ENCODE results near the gene CEACAM19. TPM values are rescaled to one million over a fixed set of nuclear protein-coding genes. Genes with fewer than 3 reads are reported as not detected.

Gene CEACAM19
- total and polyA plus RNA-seq, 2 donors (not counting 1 experiment from before 2014, with no cell fraction given), result 7.8 to 9.9 TPM

GRCh38 chr19:44684892-44685863, 13.9 kb downstream of the CEACAM19 start:
- peaks cover 5% of the 10 kb centered on the region for H3K4me1 ChIP-seq (ENCODE audit: control insufficient read depth, extremely low read depth, insufficient read depth, low read length)
- no peaks in the 10 kb centered on the region for H3K79me2 ChIP-seq (ENCODE audit: control insufficient read depth, insufficient read depth, low read length)
- H3K27me3 ChIP-seq (ENCODE audit: control insufficient read depth, insufficient read depth, low read length), result no peaks in the 10 kb centered on the region
- no peaks in the 10 kb centered on the region for H4K20me1 ChIP-seq (ENCODE audit: control insufficient read depth, extremely low read depth, insufficient read depth, low read length)
- peak overlapping the region; percentile 48 for H3K4me2 ChIP-seq (ENCODE audit: extremely low read depth, insufficient read depth, low read length)
- H2AFZ ChIP-seq (ENCODE audit: low read length), result peak overlapping the region; percentile 15
- no peak overlapping the region for H3K9ac ChIP-seq (ENCODE audit: insufficient read depth, low read length)
- no peak for TF ChIP-seq EZH2 (IDR thresholded peaks at IDR 0.05; ENCODE audit: low read length, missing control alignments)
- TF ChIP-seq, protein P1, sequence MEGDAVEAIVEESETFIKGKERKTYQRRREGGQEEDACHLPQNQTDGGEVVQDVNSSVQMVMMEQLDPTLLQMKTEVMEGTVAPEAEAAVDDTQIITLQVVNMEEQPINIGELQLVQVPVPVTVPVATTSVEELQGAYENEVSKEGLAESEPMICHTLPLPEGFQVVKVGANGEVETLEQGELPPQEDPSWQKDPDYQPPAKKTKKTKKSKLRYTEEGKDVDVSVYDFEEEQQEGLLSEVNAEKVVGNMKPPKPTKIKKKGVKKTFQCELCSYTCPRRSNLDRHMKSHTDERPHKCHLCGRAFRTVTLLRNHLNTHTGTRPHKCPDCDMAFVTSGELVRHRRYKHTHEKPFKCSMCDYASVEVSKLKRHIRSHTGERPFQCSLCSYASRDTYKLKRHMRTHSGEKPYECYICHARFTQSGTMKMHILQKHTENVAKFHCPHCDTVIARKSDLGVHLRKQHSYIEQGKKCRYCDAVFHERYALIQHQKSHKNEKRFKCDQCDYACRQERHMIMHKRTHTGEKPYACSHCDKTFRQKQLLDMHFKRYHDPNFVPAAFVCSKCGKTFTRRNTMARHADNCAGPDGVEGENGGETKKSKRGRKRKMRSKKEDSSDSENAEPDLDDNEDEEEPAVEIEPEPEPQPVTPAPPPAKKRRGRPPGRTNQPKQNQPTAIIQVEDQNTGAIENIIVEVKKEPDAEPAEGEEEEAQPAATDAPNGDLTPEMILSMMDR (conservative IDR thresholded peaks at IDR 0.05 in 1 of 2, IDR thresholded peaks at IDR 0.05 in 1 of 2; ENCODE audit: low read depth in 1 of 2, low read length in 2 of 2), result no peak
- peak; percentile 77 to 96 for DNase-seq (ENCODE audit: low read depth in 2 of 2)
- no peaks in the 10 kb centered on the region for H3K9me3 ChIP-seq (ENCODE audit: control insufficient read depth, insufficient read depth, low read depth, low read length)
- no peak overlapping the region for H3K4me3 ChIP-seq (replicated peaks in 1 of 4; ENCODE audit: control extremely low read depth in 1 of 4, insufficient read depth in 1 of 4, low read depth in 3 of 4, low read length in 4 of 4)
- H3K27ac ChIP-seq (ENCODE audit: insufficient read depth, low read length), result peak overlapping the region; percentile 77
- peaks cover 9% of the 10 kb centered on the region for H3K36me3 ChIP-seq (ENCODE audit: control insufficient read depth, insufficient read depth, low read length)

- Histone ChIP-seq H3K36me3 (ENCODE audit: control insufficient read depth, insufficient read depth, low read length) (peaks cover 6% of the 10 kb centered on the region), H4K20me1 (ENCODE audit: control insufficient read depth, extremely low read depth, insufficient read depth, low read length) (no peaks in the 10 kb centered on the region), H2AFZ (ENCODE audit: low read length) (no peak overlapping the region), H3K79me2 (ENCODE audit: control insufficient read depth, insufficient read depth, low read length) (no peaks in the 10 kb centered on the region), H3K4me3 (replicated peaks in 1 of 4; ENCODE audit: control extremely low read depth in 1 of 4, insufficient read depth in 1 of 4, low read depth in 3 of 4, low read length in 4 of 4) (no peak overlapping the region), H3K27me3 (ENCODE audit: control insufficient read depth, insufficient read depth, low read length) (no peaks in the 10 kb centered on the region), H3K27ac (ENCODE audit: insufficient read depth, low read length) (no peak overlapping the region), H3K4me2 (ENCODE audit: extremely low read depth, insufficient read depth, low read length) (no peak overlapping the region), H3K9ac (ENCODE audit: insufficient read depth, low read length) (no peak overlapping the region), H3K4me1 (ENCODE audit: control insufficient read depth, extremely low read depth, insufficient read depth, low read length) (peaks cover 5% of the 10 kb centered on the region), H3K9me3 (ENCODE audit: control insufficient read depth, insufficient read depth, low read depth, low read length) (no peaks in the 10 kb centered on the region)
- no peak for TF ChIP-seq EZH2 (IDR thresholded peaks at IDR 0.05; ENCODE audit: low read length, missing control alignments)
- TF ChIP-seq, protein P1 (conservative IDR thresholded peaks at IDR 0.05 in 1 of 2, IDR thresholded peaks at IDR 0.05 in 1 of 2; ENCODE audit: low read depth in 1 of 2, low read length in 2 of 2), result no peak
- DNase-seq (ENCODE audit: low read depth in 2 of 2), result peak; percentile 24 to 70
These were observed 14.6 kb downstream of the CEACAM19 start for GRCh38 chr19:44685877-44686276.

DNA sequence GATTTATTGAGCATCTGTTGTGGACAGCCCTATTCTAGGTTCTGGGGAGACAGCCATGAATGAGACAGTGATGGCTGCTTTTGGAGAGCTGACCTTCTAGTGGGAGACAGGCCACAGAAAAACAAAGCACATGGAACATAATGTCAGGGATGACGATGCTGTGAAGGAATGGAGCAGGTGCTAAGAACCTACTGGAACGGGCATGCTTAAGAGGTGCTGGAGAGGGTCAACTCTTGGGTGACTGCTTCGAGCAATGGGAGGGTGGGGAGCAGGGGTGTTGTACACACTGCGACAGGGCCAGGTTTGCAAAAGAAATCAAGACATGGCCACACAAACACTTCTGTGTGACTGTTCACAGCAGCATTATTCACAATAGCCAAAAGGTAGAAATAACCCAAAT, 15.6 kb downstream of the CEACAM19 start:
- peaks cover 8% of the 10 kb centered on the region for H3K4me1 ChIP-seq (ENCODE audit: control insufficient read depth, extremely low read depth, insufficient read depth, low read length)
- H3K4me2 ChIP-seq (ENCODE audit: extremely low read depth, insufficient read depth, low read length), result no peak overlapping the region
- H3K9ac ChIP-seq (ENCODE audit: insufficient read depth, low read length), result no peak overlapping the region
- no peak for DNase-seq (ENCODE audit: low read depth in 2 of 2)
- no peaks in the 10 kb centered on the region for H3K79me2 ChIP-seq (ENCODE audit: control insufficient read depth, insufficient read depth, low read length)
- H4K20me1 ChIP-seq (ENCODE audit: control insufficient read depth, extremely low read depth, insufficient read depth, low read length), result no peaks in the 10 kb centered on the region
- no peaks in the 10 kb centered on the region for H3K9me3 ChIP-seq (ENCODE audit: control insufficient read depth, insufficient read depth, low read depth, low read length)
- H3K27me3 ChIP-seq (ENCODE audit: control insufficient read depth, insufficient read depth, low read length), result no peaks in the 10 kb centered on the region
- no peak overlapping the region for H2AFZ ChIP-seq (ENCODE audit: low read length)
- no peak overlapping the region for H3K4me3 ChIP-seq (replicated peaks in 1 of 4; ENCODE audit: control extremely low read depth in 1 of 4, insufficient read depth in 1 of 4, low read depth in 3 of 4, low read length in 4 of 4)
- H3K36me3 ChIP-seq (ENCODE audit: control insufficient read depth, insufficient read depth, low read length), result peaks cover 6% of the 10 kb centered on the region
- no peak overlapping the region for H3K27ac ChIP-seq (ENCODE audit: insufficient read depth, low read length)
- TF ChIP-seq, protein P1 (conservative IDR thresholded peaks at IDR 0.05 in 1 of 2, IDR thresholded peaks at IDR 0.05 in 1 of 2; ENCODE audit: low read depth in 1 of 2, low read length in 2 of 2), result no peak
- no peak for TF ChIP-seq EZH2 (IDR thresholded peaks at IDR 0.05; ENCODE audit: low read length, missing control alignments)
